T-helper 1 cell treated with Interleukin-12 subunit alpha and Interleukin-12 subunit beta and Interleukin-4 antibody, amounts not matched to agents 30 ng/mL and 1 ng/mL, for 36 hours (primary cell): ENCODE measurements around the gene KIF14. TPM values are rescaled to one million over a fixed set of nuclear protein-coding genes. Genes with fewer than 3 reads are reported as not detected.

Source experiments
- total RNA-seq: library from RNA; stranded (reverse); gene quantifications from 2 replicates; pipeline ENCODE4 v1.2.3, GENCODE V29; 2022

Gene KIF14
- total RNA-seq, 1 donor from 2014 or later, result 17.0 TPM

Other genes starting within 250 kb of the KIF14 start
- gene ZNF281, start 210.7 kb downstream of the KIF14 start, total RNA-seq, result 19.7 and 20.6 TPM in 2 replicates
- gene DDX59, start 49.2 kb upstream of the KIF14 start, total RNA-seq, result 21.3 and 24.3 TPM in 2 replicates
- gene CAMSAP2, start 118.1 kb upstream of the KIF14 start, total RNA-seq, result 0.44 and 0.95 TPM in 2 replicates